ENCODE results near the gene BCR.

BCR gene

GRCh38 chr22:23246982-23247766 is 66.9 kb downstream of the BCR start:
- in situ Hi-C loops (cut with HindIII; ENCODE audit: low pct_ligation_motif_present, low pct_unique_long_range_greater_than_20kb, low sequenced_read_pairs) = no loop called here
- DNase-seq = no peak

- DNase-seq = no peak
- in situ Hi-C loops (cut with HindIII; ENCODE audit: low pct_ligation_motif_present, low pct_unique_long_range_greater_than_20kb, low sequenced_read_pairs) = no loop called here
Measured at GRCh38 chr22:23248583-23248982, 68.3 kb downstream of the BCR start.

DNA sequence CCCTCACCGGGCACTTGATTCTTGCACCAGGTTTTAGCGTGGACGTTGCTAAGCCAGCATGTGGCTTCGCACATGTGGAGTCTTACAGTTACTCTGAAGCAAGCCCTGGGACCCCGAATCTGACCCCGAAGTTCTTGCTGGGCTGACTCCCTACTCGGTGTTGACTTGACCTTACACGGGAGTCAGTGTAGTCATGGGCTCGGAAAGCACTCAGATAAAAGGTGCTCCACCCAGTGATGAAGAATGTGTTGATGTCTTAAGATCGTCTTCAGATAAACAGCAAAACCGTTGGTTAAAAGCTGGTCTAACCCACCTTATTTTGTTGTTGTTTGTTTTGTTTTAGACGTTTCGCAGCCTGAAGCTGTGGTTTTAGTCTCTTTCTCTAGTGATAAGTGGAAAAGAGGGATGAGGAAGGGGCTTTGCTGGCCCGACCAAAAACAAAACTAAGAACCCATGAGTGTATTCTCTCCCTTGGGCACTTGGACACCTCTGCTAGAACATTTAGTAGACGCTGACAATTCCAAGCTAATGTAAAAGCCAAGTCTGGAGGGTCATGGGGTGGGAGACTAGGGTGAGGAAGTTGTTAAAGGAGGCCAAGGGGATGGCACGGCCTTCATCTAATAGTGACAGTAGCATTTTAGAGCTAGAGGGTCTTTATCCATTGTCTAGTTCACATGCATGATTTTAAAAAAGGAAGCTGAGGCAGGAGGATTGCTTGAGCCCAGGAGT is 69.9 kb downstream of the BCR start:
- in situ Hi-C loops (cut with HindIII; ENCODE audit: low pct_ligation_motif_present, low pct_unique_long_range_greater_than_20kb, low sequenced_read_pairs) = no loop called here
- DNase-seq = no peak

DNA sequence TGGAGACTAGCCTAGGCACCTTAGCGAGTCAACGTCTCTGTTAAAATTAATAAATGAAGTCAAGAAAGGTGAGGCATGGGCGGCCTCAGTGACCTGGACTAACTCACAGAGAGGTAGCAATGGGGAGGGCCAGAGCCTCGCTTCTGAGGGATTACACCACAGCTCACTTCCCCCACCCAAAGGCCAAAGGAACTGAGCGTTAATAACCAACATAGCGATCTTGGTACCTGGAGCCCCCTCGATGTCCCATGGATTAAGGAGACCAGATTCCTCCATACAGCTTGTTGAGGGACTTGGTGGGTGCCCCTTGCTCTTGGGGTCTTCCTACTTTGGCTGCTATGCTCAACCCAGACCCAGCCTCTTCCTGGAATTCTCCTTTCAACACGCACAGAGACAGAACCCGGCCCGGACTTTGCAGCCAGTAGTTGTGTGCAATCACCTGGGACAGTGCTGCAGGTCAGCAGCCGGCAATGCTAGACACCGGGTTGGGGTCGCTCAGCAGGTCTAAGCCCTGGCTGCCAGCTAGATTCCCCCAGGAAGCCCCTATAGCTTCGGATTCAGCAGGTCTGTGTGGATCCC is 70.6 kb downstream of the BCR start:
- no peak for DNase-seq
- in situ Hi-C loops (cut with HindIII; ENCODE audit: low pct_ligation_motif_present, low pct_unique_long_range_greater_than_20kb, low sequenced_read_pairs) = no loop called here

DNA sequence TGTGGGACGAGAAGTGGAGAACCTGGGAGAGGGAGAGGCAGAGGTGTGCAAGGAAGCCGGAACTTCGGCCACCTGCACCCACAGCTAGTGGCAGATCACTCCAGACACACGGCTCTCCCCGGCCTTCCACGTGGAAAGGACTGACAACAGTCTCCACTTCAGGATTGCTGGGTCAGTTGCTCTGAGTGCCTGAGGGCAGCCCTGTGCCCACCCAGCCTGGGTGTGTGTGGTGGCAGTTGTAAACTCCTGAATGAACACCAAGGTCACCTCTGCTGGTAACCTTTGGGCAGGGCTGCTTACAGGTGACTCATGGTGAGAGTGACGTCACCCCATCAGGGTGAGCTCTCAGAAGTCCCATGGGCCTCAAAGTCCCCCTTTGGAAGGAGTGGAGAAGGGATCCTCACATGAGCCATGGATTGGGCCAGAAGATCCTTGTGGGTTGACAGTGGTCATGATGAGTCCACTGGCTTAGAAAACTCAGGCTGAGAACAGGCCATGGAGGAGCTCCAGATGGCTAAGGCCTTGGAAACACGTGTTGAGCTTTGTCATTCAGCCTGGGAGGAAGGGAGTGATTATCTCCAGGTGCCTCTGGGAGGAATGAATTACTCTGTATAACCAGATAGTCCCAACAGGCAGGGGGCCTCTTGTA is 71.3 kb downstream of the BCR start:
- in situ Hi-C loops (cut with HindIII; ENCODE audit: low pct_ligation_motif_present, low pct_unique_long_range_greater_than_20kb, low sequenced_read_pairs) = no loop called here

GRCh38 chr22:23253475-23254055 is 73.3 kb downstream of the BCR start:
- in situ Hi-C loops (cut with HindIII; ENCODE audit: low pct_ligation_motif_present, low pct_unique_long_range_greater_than_20kb, low sequenced_read_pairs) = no loop called here
- DNase-seq = no peak

More for the DNA sequence above, 71.3 kb downstream of the BCR start:
- no peak for DNase-seq

GRCh38 chr22:23255506-23256170 is 75.3 kb downstream of the BCR start:
- in situ Hi-C loops (cut with HindIII; ENCODE audit: low pct_ligation_motif_present, low pct_unique_long_range_greater_than_20kb, low sequenced_read_pairs) = no loop called here
- DNase-seq = no peak

DNA sequence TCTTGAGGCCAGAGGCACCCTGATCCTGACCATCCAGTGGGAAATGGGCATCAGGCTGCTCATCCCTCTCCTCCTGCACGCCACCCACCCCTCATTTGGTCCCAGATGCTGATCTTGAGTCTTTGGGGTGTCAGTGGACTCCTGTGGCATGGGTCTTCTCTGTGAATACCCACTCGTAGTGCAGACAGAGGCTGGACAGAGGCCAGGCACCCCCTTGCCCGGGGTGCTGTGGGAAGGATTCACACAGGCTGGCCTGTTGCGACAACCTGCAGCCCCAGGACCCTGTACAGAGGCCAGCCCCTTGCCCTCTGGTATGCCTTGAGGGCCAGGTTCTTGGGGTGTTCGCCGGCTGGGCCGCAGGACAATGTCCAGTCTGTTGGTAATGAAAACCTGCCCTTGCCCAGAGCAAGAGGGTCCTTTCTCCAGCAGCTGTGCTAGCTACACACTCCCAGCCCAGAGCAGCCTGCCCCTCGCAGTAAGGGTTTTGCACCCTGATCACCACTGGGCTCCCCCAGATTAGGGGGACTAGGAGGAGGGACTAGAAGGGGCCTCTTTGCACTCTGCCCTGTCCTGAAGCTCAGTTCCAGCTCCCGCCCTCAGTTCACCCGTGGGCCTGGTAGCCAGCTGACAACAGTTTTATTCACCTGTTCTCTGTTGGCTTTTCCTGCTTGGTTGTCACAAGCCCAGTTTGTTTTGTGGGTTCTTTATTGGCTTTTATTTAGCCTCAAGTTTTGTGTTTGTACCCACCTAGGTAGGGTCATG is 76.0 kb downstream of the BCR start:
- in situ Hi-C loops (cut with HindIII; ENCODE audit: low pct_ligation_motif_present, low pct_unique_long_range_greater_than_20kb, low sequenced_read_pairs) = no loop called here
- DNase-seq = no peak

GRCh38 chr22:23256986-23257888 is 76.9 kb downstream of the BCR start:
- in situ Hi-C loops (cut with HindIII; ENCODE audit: low pct_ligation_motif_present, low pct_unique_long_range_greater_than_20kb, low sequenced_read_pairs) = no loop called here
- no peak for DNase-seq

GRCh38 chr22:23257889-23258825 is 77.8 kb downstream of the BCR start:
- DNase-seq = no peak
- in situ Hi-C loops (cut with HindIII; ENCODE audit: low pct_ligation_motif_present, low pct_unique_long_range_greater_than_20kb, low sequenced_read_pairs) = no loop called here

- in situ Hi-C loops (cut with HindIII; ENCODE audit: low pct_ligation_motif_present, low pct_unique_long_range_greater_than_20kb, low sequenced_read_pairs) = no loop called here
Measured at GRCh38 chr22:23258826-23259170, 78.5 kb downstream of the BCR start.

GRCh38 chr22:23259916-23260644 is 79.8 kb downstream of the BCR start:
- in situ Hi-C loops (cut with HindIII; ENCODE audit: low pct_ligation_motif_present, low pct_unique_long_range_greater_than_20kb, low sequenced_read_pairs) = no loop called here
- no peak for DNase-seq

More at GRCh38 chr22:23258826-23259170, 78.5 kb downstream of the BCR start:
- DNase-seq = no peak

DNA sequence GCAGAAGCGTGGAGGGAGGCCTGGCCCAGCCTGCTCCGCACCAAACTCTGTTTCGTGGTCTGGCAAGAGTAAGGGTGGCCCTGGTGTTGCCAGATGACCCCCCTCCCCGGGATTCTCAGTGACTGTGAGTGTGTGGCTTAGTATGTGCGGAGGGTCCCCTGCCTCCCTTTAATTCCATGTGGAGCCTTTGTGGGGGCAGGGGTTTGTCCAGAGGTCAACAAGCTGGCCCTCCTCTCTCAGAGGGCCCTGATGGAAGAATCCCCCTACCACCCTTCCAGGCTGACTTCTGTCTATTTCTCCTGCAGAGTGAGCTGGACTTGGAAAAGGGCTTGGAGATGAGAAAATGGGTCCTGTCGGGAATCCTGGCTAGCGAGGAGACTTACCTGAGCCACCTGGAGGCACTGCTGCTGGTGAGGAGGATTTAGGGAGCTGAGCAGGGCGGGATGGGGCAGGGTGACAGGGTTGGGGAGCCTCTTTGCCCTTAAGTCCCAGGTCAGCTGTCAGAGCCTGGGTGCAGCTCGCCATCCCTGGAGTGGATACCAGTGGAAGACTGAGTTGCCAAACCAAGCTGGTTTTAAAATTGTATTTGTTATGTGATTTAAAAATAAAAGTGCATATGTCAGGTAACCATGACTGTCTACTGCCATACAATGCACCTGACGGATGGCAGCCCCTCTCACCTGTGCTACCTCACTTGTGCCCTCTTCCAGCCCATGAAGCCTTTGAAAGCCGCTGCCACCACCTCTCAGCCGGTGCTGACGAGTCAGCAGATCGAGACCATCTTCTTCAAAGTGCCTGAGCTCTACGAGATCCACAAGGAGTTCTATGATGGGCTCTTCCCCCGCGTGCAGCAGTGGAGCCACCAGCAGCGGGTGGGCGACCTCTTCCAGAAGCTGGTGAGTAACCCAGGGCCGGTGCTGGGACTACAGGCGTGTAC is 80.6 kb downstream of the BCR start:
- in situ Hi-C loops (cut with HindIII; ENCODE audit: low pct_ligation_motif_present, low pct_unique_long_range_greater_than_20kb, low sequenced_read_pairs) = no loop called here

DNA sequence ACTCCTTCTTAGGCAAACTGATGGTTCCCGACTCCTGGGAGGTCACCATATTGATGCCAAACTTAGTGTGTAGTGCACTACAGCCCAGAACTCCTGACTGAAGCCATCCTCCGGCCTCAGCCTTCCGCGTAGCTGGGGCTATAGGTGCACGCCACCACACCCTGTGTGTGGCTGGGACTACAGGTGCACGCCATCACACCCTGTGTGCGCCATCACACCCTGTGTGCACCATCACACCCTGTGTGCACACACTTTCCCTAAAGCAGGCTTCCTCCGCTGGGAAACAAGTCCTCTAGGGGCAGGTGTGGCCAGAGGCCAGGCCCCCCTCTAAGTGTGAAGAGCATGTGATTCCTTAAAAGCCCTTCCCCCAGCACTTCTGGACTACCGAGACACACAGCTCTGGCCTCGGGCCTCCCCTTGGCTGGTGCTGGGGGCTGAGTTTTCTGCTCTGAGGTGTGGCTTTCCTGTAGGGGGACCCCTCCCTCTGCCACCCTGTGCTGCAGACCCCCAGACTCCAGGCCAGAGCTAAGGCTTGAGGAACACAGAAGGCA is 81.7 kb downstream of the BCR start:
- DNase-seq = no peak
- in situ Hi-C loops (cut with HindIII; ENCODE audit: low pct_ligation_motif_present, low pct_unique_long_range_greater_than_20kb, low sequenced_read_pairs) = no loop called here

More for the DNA sequence above, 80.6 kb downstream of the BCR start:
- no peak for DNase-seq

Measured in ACHN (cell line).